HG03175 (cell line): ENCODE results near the gene TRAFD1.
A peak's percentile ranks its signal among the peaks of the same experiment; 100 is the strongest.
"Not testable (repeated sequence)": the region's sequence is repeated elsewhere in the genome, so short reads cannot be mapped to it uniquely, and the experiment has no call there.

ENCODE experiments used
- ATAC-seq: cut with Tn5 transposase; IDR thresholded peaks from one replicate; pipeline ENCODE4 v1.9.1; 2021; ENCODE audit warnings: mild to moderate bottlenecking, moderate library complexity; ENCODE audit not compliant: unreplicated experiment

Gene TRAFD1, protein sequence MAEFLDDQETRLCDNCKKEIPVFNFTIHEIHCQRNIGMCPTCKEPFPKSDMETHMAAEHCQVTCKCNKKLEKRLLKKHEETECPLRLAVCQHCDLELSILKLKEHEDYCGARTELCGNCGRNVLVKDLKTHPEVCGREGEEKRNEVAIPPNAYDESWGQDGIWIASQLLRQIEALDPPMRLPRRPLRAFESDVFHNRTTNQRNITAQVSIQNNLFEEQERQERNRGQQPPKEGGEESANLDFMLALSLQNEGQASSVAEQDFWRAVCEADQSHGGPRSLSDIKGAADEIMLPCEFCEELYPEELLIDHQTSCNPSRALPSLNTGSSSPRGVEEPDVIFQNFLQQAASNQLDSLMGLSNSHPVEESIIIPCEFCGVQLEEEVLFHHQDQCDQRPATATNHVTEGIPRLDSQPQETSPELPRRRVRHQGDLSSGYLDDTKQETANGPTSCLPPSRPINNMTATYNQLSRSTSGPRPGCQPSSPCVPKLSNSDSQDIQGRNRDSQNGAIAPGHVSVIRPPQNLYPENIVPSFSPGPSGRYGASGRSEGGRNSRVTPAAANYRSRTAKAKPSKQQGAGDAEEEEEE

GRCh38 chr12:112125250-112125999 lies at the start of gene TRAFD1:
TRAFD1 (plus strand) TSS chr12:112125560; CDS start chr12:112130523, 4,963 bp downstream.
- peak; percentile 96 for ATAC-seq

DNA sequence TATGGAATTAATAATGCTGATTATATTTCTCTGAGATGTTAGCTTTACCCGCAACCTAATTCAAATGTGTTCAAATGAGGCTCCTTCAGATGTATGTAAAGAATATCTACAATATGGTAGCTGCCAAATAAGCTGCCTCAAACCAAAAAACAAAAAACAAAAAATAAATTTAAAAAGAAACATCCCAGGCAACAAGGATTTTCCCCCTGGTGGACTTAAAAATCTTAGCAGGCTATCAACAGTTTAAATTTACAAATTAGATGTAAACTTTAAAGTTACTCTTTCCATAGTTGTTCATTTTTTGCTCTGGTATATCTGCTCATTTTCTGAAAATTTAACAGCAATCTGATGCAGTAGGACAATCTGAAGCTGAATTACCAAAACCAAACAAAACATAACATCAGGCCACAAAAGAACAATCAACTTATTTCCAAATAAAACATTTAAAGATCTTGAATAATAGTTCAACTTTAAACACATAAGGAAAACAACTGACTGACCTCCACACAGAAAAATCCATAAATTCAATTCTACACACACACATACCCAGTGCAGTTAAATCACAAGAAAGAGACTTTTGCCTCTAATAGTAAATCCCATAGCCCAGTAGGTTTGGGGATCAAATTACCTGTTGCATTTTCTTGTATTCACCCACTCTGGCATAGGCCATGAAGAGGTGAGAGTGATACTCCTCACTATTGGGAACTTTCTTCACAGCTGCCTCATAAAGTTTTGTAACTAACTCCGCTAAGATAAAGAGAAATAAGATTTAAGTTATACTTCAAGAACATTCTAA lies 38.1 kb upstream of the TRAFD1 start:
- no peak for ATAC-seq

GRCh38 chr12:112087851-112088250 lies 37.5 kb upstream of the TRAFD1 start:
- ATAC-seq: no peak

DNA sequence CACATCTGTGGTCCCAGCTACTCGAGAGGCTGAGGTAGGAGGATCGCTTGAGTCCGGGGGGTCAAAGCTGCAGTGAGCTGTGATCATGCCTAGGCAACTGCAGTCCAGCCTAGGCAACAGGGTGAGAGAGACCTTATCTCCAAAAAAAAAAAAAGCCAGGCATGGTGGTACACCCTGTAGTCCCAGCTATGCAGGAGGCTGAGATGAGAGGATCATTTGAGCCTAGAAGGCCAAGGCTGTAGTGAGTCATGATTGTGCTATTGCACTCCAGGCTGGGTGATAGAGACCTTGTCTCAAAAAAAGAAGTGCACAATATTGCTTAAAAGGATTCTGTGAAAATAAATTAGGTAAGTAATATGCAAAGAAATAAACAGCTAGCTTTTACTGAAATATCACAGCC lies 33.8 kb upstream of the TRAFD1 start:
- no peak for ATAC-seq

GRCh38 chr12:112096070-112096469 lies 29.3 kb upstream of the TRAFD1 start:
- no peak for ATAC-seq

GRCh38 chr12:112096667-112097066 lies 28.7 kb upstream of the TRAFD1 start:
- ATAC-seq: no peak

DNA sequence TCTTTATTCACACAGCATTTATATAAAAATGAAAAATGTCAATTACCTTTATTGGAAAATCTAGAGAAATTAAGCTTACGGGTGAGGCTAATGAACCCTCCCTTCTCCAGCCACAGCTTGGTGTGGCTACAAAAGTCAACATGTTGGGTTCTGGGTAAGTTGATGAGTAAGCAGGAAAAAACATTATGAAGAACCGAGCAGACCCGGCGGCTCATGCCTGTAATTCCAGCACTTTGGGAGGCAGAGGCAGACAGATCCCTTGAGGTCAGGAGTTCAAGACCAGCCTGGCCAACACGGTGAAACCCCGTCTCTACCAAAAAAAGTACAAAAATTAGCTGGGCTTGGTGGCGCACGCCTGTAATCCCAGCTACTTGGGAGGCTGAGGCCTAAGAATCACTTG lies 27.7 kb upstream of the TRAFD1 start:
- ATAC-seq: no peak

DNA sequence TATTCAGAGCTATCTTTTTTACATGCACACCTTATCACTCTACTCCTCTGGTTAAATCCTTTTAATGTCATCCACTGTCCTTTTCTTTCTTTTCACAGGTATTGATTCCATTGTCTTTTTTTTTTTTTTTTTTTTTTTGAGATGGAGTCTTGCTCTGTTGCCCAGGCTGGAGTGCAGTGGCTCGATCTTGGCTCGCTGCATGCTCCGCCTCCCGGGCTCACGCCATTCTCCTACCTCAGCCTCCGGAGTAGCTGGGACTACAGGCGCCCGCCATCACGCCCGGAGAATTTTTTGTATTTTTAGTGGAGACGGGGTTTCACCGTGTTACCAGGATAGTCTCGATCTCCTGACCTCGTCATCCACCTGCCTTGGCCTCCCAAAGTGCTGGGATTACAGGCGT lies 24.9 kb upstream of the TRAFD1 start:
- not testable (repeated sequence) for ATAC-seq

DNA sequence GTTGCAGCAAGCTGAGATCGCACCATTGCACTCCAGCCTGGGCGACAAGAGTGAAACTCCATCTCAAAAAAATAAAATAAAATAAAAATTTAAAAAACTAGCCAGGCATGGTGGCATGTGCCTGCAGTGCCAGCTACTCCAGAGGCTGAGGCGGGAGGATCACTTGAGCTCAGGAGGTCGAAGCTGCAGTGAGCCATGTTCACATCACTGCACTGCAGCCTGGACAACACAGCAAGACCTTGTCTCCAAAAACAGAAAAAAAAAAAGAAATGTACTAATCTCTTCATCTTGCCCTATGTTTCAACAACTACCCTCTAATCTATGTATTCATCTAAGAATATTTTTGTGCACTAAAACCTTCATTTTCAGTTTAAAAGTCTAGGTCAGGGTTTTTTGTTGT lies 23.2 kb upstream of the TRAFD1 start:
- ATAC-seq: no peak

DNA sequence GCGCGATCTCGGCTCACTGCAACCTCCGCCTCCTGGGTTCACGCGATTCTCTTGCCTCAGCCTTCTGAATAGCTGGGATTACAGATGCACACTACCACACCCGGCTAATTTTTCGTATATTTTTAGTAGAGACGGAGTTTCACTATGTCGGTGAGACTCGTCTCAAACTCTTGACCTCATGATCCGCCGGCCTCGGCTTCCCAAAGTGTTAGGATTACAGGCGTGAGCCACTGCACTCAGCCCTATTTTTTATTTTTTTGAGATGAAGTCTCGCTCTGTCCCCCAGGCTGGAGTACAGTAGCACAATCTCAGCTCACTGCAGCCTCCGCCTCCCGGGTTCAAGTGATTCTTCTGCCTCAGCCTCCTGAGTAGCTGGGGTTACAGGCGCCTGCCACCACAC lies 22.6 kb upstream of the TRAFD1 start:
- not testable (repeated sequence) for ATAC-seq

- no peak for ATAC-seq
Observed at GRCh38 chr12:112103758-112104503, 21.4 kb upstream of the TRAFD1 start.

DNA sequence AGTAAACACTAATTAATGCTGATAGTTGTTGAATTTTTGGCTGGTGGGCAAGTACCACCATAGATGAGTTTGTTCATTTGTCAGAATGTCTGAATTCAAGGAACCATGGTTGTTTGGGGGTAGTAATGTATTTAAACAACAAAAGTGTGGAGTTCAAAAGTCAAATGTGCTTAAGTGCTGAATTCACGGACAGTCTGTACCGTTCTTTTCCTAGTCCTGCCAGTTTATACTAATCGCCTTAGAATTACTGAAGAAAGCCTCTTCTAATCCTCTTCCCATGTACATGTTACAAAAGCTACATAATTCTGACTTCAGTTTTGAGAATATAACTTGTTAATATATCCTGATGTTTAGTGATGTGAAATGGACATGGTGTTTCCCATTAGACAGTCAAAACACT lies 19.5 kb upstream of the TRAFD1 start:
- ATAC-seq: no peak

- no peak for ATAC-seq
Observed at GRCh38 chr12:112107306-112108201, 17.8 kb upstream of the TRAFD1 start.

- peak; percentile 74 for ATAC-seq
Observed at GRCh38 chr12:112108202-112109079, 16.9 kb upstream of the TRAFD1 start, which contains the start of gene NAA25. NAA25 (minus strand) TSS chr12:112108783; CDS start chr12:112108773, 10 bp downstream.

GRCh38 chr12:112110787-112111662 lies 14.3 kb upstream of the TRAFD1 start:
- not testable (repeated sequence) for ATAC-seq

DNA sequence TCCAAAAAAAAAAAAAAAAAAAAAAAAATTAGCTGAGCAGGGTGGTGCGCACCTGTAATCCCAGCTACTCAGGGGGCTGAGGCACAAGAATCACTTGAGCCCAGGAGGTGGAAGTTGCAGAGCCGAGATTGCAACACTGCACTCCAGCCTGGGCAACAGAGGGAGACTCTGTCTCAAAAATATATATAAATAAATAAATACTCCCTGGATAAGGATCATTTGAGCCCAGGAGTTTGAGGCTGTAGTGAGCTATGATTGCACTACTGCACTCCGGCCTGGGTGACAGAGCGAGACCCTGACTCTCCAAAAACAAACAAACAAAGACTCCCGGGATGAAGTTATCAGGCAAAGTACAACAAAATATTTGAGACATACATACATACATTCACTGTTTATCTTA lies 13.4 kb upstream of the TRAFD1 start:
- ATAC-seq: no peak
